OCI-LY7 (cell line): ENCODE measurements around the gene CCDC78.
A peak's percentile ranks its signal among the peaks of the same experiment; 100 is the strongest.

ENCODE experiments used
- EZH2phosphoT487 ChIP-seq: fragments of 200-600 bp; sonication (generic); IDR thresholded peaks from 2 replicates; pipeline ENCODE4 v1.6.1; 2018; ENCODE audit warnings: low read depth, borderline replicate concordance, mild to moderate bottlenecking, mixed run types, antibody characterized with exemption, low read length, moderate library complexity, mixed read lengths
- TF ChIP-seq, protein P1 (sequence below): fragments of 200-600 bp; sonication (generic); conservative IDR thresholded peaks from 2 replicates; pipeline ENCODE4 v1.5.1; 2014; ENCODE audit warnings: mild to moderate bottlenecking, antibody characterized with exemption, low read length, moderate library complexity, mixed read lengths

- TF ChIP-seq, protein P1, sequence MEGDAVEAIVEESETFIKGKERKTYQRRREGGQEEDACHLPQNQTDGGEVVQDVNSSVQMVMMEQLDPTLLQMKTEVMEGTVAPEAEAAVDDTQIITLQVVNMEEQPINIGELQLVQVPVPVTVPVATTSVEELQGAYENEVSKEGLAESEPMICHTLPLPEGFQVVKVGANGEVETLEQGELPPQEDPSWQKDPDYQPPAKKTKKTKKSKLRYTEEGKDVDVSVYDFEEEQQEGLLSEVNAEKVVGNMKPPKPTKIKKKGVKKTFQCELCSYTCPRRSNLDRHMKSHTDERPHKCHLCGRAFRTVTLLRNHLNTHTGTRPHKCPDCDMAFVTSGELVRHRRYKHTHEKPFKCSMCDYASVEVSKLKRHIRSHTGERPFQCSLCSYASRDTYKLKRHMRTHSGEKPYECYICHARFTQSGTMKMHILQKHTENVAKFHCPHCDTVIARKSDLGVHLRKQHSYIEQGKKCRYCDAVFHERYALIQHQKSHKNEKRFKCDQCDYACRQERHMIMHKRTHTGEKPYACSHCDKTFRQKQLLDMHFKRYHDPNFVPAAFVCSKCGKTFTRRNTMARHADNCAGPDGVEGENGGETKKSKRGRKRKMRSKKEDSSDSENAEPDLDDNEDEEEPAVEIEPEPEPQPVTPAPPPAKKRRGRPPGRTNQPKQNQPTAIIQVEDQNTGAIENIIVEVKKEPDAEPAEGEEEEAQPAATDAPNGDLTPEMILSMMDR = peak; percentile 47; the same call in 1 of the 2 replicates
- no peak for TF ChIP-seq EZH2phosphoT487
Observed at GRCh38 chr16:680967-681745, 45.1 kb downstream of the CCDC78 start.
